BLaER1 treated with 17β-estradiol and CSF1 and Interleukin-3, amounts not matched to agents 10 nM and 100 nM (cell line): ENCODE results near the gene PER1.

ENCODE experiments used
- H3K27ac ChIP-seq, 11 experiments: shearing (Covaris generic); formaldehyde crosslinking; 2 replicates each; pipeline ENCODE4 v1.8.1; 2022
- H3K27me3 ChIP-seq, 11 experiments: shearing (Covaris generic); formaldehyde crosslinking; 2 replicates each; pipeline ENCODE4 v1.8.1; 2022
- H3K36me3 ChIP-seq, 11 experiments: shearing (Covaris generic); formaldehyde crosslinking; 2 replicates each; pipeline ENCODE4 v1.8.1; 2022
- H3K4me1 ChIP-seq, 10 experiments: shearing (Covaris generic); formaldehyde crosslinking; 2 replicates each; pipeline ENCODE4 v1.8.1; 2022
- H3K4me2 ChIP-seq, 11 experiments: shearing (Covaris generic); formaldehyde crosslinking; 2 replicates each; pipeline ENCODE4 v1.8.1; 2022
- H3K4me3 ChIP-seq, 10 experiments: shearing (Covaris generic); formaldehyde crosslinking; 2 replicates each; pipeline ENCODE4 v1.8.1; 2022
- H3K9ac ChIP-seq, 11 experiments: shearing (Covaris generic); formaldehyde crosslinking; 2 replicates each; pipeline ENCODE4 v1.8.1; 2022
- H3K9me3 ChIP-seq, 11 experiments: shearing (Covaris generic); formaldehyde crosslinking; replicated peaks in 1 of 11; 2 replicates each; pipeline ENCODE4 v1.8.1; 2022
- H4K20me1 ChIP-seq, 11 experiments: shearing (Covaris generic); formaldehyde crosslinking; 2 replicates each; pipeline ENCODE4 v1.8.1; 2022
- Cebpa-rat ChIP-seq, 11 experiments: shearing (Covaris generic); IDR thresholded peaks; 2 replicates each; pipeline ENCODE4 v1.8.1; 2022

PER1 gene

GRCh38 chr17:8100111-8100510 is 52.1 kb downstream of the PER1 start:
- Histone ChIP-seq H3K27ac (no peak overlapping the region), H3K4me2 (no peak overlapping the region), H3K9me3 (no peaks in the 10 kb centered on the region), H4K20me1 (no peaks in the 10 kb centered on the region), H3K4me1 (peaks cover 0 to 16% (median 11%) of the 10 kb centered on the region in 10 experiments; a peak in 15 of 20 replicates), H3K9ac (0 out of 22 replicates have a peak overlapping the region, but pooled peaks of 1 of the 11 experiments have one; percentile 13), H3K27me3 (no peaks in the 10 kb centered on the region), H3K36me3 (no peaks in the 10 kb centered on the region), H3K4me3 (no peak overlapping the region)
- no peak for TF ChIP-seq Cebpa-rat (IDR thresholded peaks at IDR 0.05)

GRCh38 chr17:8096541-8096940 is 55.7 kb downstream of the PER1 start:
- no peak overlapping the region for H3K9ac ChIP-seq
- no peaks in the 10 kb centered on the region for H3K36me3 ChIP-seq
- no peak overlapping the region for H3K4me3 ChIP-seq
- H3K27me3 ChIP-seq: no peaks in the 10 kb centered on the region
- H3K4me2 ChIP-seq: no peak overlapping the region
- H3K4me1 ChIP-seq: peaks cover 14 to 29% (median 21%) of the 10 kb centered on the region in 10 experiments
- no peak for TF ChIP-seq Cebpa-rat (IDR thresholded peaks at IDR 0.05)
- no peaks in the 10 kb centered on the region for H4K20me1 ChIP-seq
- no peaks in the 10 kb centered on the region for H3K9me3 ChIP-seq
- no peak overlapping the region for H3K27ac ChIP-seq

DNA sequence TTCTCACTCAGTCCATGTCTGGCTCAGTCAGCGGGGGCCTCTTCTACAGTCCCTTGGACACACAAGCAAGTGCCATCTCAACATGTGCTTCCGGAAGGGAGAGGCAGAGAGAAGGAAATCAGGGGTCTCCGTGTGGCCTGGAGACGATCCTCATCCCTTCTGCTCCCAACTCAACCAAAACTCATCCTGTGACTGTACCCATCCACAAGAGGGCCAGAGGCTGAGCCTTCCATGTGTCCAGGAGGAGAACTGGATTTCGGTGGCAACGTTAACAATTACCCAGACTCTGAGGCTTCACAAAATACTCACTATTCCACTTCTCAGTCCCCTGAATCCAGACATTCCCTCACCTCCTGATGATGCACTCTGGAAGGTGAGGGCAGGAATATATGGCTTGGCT is 56.8 kb downstream of the PER1 start:
- no peak overlapping the region for H3K27ac ChIP-seq
- no peak for TF ChIP-seq Cebpa-rat (IDR thresholded peaks at IDR 0.05)
- peak overlapping the region in 1 of 11 experiments; percentile 63; a peak in 1 of 22 replicates for H3K4me2 ChIP-seq
- no peaks in the 10 kb centered on the region for H3K9me3 ChIP-seq
- no peak overlapping the region for H3K9ac ChIP-seq
- no peaks in the 10 kb centered on the region for H3K27me3 ChIP-seq
- no peaks in the 10 kb centered on the region for H4K20me1 ChIP-seq
- H3K4me3 ChIP-seq: no peak overlapping the region
- peaks cover 26 to 40% (median 32%) of the 10 kb centered on the region in 10 experiments for H3K4me1 ChIP-seq
- H3K36me3 ChIP-seq: no peaks in the 10 kb centered on the region

DNA sequence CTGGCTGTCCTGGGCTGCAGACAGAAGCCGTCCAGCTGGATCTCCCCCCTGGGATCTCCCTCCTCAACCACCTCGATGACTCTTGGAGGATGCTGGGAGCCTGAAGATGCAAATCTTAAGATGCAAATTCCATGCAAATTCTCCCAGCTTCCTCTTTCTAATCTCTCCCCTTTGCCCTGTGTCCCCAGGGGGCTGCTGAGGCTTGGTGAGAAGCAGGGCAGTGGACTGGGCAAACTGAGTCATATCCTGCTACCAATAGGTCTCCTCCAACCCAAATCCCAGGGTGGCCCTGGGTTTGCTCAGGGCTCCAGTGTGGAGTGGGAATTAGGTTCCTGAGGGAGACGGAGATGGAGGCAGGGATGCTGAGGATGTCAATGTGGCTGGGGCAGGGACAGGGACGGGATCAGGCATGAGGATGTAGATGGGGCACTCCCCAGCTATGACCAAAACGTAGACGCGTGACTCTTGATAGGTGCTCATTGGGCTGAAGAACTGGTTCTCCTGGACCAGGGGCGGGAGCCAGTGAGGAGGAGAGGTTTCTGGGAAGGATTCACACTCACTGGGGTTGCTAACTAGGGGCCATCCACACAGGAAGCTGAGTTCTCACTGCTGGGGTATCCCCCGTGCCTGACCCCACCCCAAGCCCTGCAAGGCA is 61.0 kb downstream of the PER1 start:
- Histone ChIP-seq H3K27ac (peak overlapping the region in 9 of 11 experiments; percentile 6 to 70 (median 55); a peak in 15 of 22 replicates), H3K4me3 (no peak overlapping the region), H3K4me2 (peak overlapping the region; percentile 71 to 85 (median 79)), H4K20me1 (no peaks in the 10 kb centered on the region), H3K9me3 (no peaks in the 10 kb centered on the region), H3K27me3 (no peaks in the 10 kb centered on the region), H3K36me3 (no peaks in the 10 kb centered on the region), H3K4me1 (peaks cover 31 to 56% (median 40%) of the 10 kb centered on the region in 10 experiments), H3K9ac (peak overlapping the region in 4 of 11 experiments; percentile 20 to 35 (median 28); a peak in 4 of 22 replicates)
- no peak for TF ChIP-seq Cebpa-rat (IDR thresholded peaks at IDR 0.05)
